ENCODE results near the gene CTPS1.

The CTPS1 gene

GRCh38 chr1:40983286-40983685, 3.8 kb downstream of the CTPS1 start:
- Histone ChIP-seq H3K79me2 (ENCODE audit: low read length) (peaks cover 76% of the 10 kb centered on the region), H3K4me1 (ENCODE audit: low read length) (peaks cover 14% of the 10 kb centered on the region), H2AFZ (ENCODE audit: low read length) (no peak overlapping the region), H4K20me1 (ENCODE audit: insufficient read depth, low read length) (peaks cover 20% of the 10 kb centered on the region; the same call in 1 of the 2 replicates), H3K4me2 (ENCODE audit: low read depth, low read length) (no peak overlapping the region), H3K9me2 (replicated peaks; ENCODE audit: insufficient read depth, low read length) (no peaks in the 10 kb centered on the region), H3K36me3 (replicated peaks; ENCODE audit: insufficient read depth, low read length) (peaks cover 28% of the 10 kb centered on the region), H3K9me3 (replicated peaks; ENCODE audit: insufficient read depth, low read length) (no peaks in the 10 kb centered on the region), H3F3A (ENCODE audit: insufficient read depth, low read length) (0 out of 2 replicates have a peak, but pooled peaks cover 6% of the 10 kb centered on the region), H3K27me3 (replicated peaks; ENCODE audit: insufficient read depth, low read length) (no peaks in the 10 kb centered on the region), H3K9ac (ENCODE audit: low read length) (no peak overlapping the region), H3K4me3 (ENCODE audit: low read length) (no peak overlapping the region), H3K27ac (ENCODE audit: low read length) (no peak overlapping the region)
- TF ChIP-seq EZH2phosphoT487 (IDR thresholded peaks at IDR 0.05; ENCODE audit: low read length) (no peak), CTCF (IDR thresholded peaks at IDR 0.05; ENCODE audit: low read length) (no peak), EZH2 (optimal IDR thresholded peaks at IDR 0.05; ENCODE audit: low read depth, low read length) (no peak)
- no peak for DNase-seq

- H4K20me1 ChIP-seq (ENCODE audit: insufficient read depth, low read length), result peaks cover 20% of the 10 kb centered on the region; the same call in 1 of the 2 replicates
- H3K36me3 ChIP-seq (replicated peaks; ENCODE audit: insufficient read depth, low read length), result peaks cover 30% of the 10 kb centered on the region
- no peak overlapping the region for H3K27ac ChIP-seq (ENCODE audit: low read length)
- H3K9me2 ChIP-seq (replicated peaks; ENCODE audit: insufficient read depth, low read length), result no peaks in the 10 kb centered on the region
- H3F3A ChIP-seq (ENCODE audit: insufficient read depth, low read length), result 0 out of 2 replicates have a peak, but pooled peaks cover 6% of the 10 kb centered on the region
- peaks cover 83% of the 10 kb centered on the region for H3K79me2 ChIP-seq (ENCODE audit: low read length)
- H3K4me2 ChIP-seq (ENCODE audit: low read depth, low read length), result no peak overlapping the region
- no peak overlapping the region for H3K9ac ChIP-seq (ENCODE audit: low read length)
- DNase-seq, result no peak
- H3K4me3 ChIP-seq (ENCODE audit: low read length), result no peak overlapping the region
- no peak overlapping the region for H2AFZ ChIP-seq (ENCODE audit: low read length)
- H3K27me3 ChIP-seq (replicated peaks; ENCODE audit: insufficient read depth, low read length), result no peaks in the 10 kb centered on the region
- no peaks in the 10 kb centered on the region for H3K9me3 ChIP-seq (replicated peaks; ENCODE audit: insufficient read depth, low read length)
- H3K4me1 ChIP-seq (ENCODE audit: low read length), result peaks cover 11% of the 10 kb centered on the region
- no peak for TF ChIP-seq CTCF (IDR thresholded peaks at IDR 0.05; ENCODE audit: low read length)
- TF ChIP-seq EZH2 (optimal IDR thresholded peaks at IDR 0.05; ENCODE audit: low read depth, low read length), result no peak
- no peak for TF ChIP-seq EZH2phosphoT487 (IDR thresholded peaks at IDR 0.05; ENCODE audit: low read length)
Observed at GRCh38 chr1:40984066-40984465, 4.6 kb downstream of the CTPS1 start.

GRCh38 chr1:40984531-40984930, 5.0 kb downstream of the CTPS1 start:
- Histone ChIP-seq H3F3A (ENCODE audit: insufficient read depth, low read length) (0 out of 2 replicates have a peak, but pooled peaks cover 6% of the 10 kb centered on the region), H3K9me2 (replicated peaks; ENCODE audit: insufficient read depth, low read length) (no peaks in the 10 kb centered on the region), H3K4me1 (ENCODE audit: low read length) (peaks cover 9% of the 10 kb centered on the region), H3K9me3 (replicated peaks; ENCODE audit: insufficient read depth, low read length) (no peaks in the 10 kb centered on the region), H3K79me2 (ENCODE audit: low read length) (peaks cover 86% of the 10 kb centered on the region), H3K4me2 (ENCODE audit: low read depth, low read length) (no peak overlapping the region), H4K20me1 (ENCODE audit: insufficient read depth, low read length) (peaks cover 20% of the 10 kb centered on the region; the same call in 1 of the 2 replicates), H3K27me3 (replicated peaks; ENCODE audit: insufficient read depth, low read length) (no peaks in the 10 kb centered on the region), H3K9ac (ENCODE audit: low read length) (no peak overlapping the region), H3K4me3 (ENCODE audit: low read length) (no peak overlapping the region), H2AFZ (ENCODE audit: low read length) (no peak overlapping the region), H3K36me3 (replicated peaks; ENCODE audit: insufficient read depth, low read length) (peaks cover 34% of the 10 kb centered on the region), H3K27ac (ENCODE audit: low read length) (no peak overlapping the region)
- TF ChIP-seq EZH2phosphoT487 (IDR thresholded peaks at IDR 0.05; ENCODE audit: low read length) (no peak), EZH2 (optimal IDR thresholded peaks at IDR 0.05; ENCODE audit: low read depth, low read length) (no peak), CTCF (IDR thresholded peaks at IDR 0.05; ENCODE audit: low read length) (no peak)
- DNase-seq, result no peak

Data from MM.1S (cell line).